Activated T-cell treated with anti-CD3 and anti-CD28 coated beads, Interleukin-2, amount 50 U/mL, for 24 hours (primary cell): ENCODE results near the gene SLC46A3.
"Not testable (repeated sequence)": the region's sequence is repeated elsewhere in the genome, so short reads cannot be mapped to it uniquely, and the experiment has no call there.

Experiments
- DNase-seq: peaks from one replicate; pipeline ENCODE4 v3.0.0-alpha.2; 2020
- H3K27ac Mint-ChIP-seq: 2 replicates; pipeline ENCODE4 v1.8.0; 2020; ENCODE audit warnings: mild to moderate bottlenecking, mixed read lengths
- H3K27me3 Mint-ChIP-seq: 2 replicates; pipeline ENCODE4 v1.8.0; 2020; ENCODE audit warnings: mixed read lengths
- H3K36me3 Mint-ChIP-seq: 2 replicates; pipeline ENCODE4 v1.8.0; 2020; ENCODE audit warnings: low read depth, mixed read lengths
- H3K4me1 Mint-ChIP-seq: 2 replicates; pipeline ENCODE4 v1.8.0; 2020; ENCODE audit warnings: low read depth, mixed read lengths
- H3K4me3 Mint-ChIP-seq: 2 replicates; pipeline ENCODE4 v1.8.0; 2020; ENCODE audit warnings: mild to moderate bottlenecking, moderate library complexity, mixed read lengths
- H3K9me3 Mint-ChIP-seq: 2 replicates; pipeline ENCODE4 v1.8.0; 2020; ENCODE audit warnings: mixed read lengths

The SLC46A3 gene

GRCh38 chr13:28743499-28744083, 24.8 kb upstream of the SLC46A3 start:
- Mint-ChIP-seq H3K27me3 (peaks cover 6% of the 10 kb centered on the region), H3K4me1 (no peaks in the 10 kb centered on the region), H3K27ac (no peak overlapping the region), H3K4me3 (no peak overlapping the region), H3K36me3 (no peaks in the 10 kb centered on the region), H3K9me3 (no peaks in the 10 kb centered on the region)
- no peak for DNase-seq

- H3K4me1 Mint-ChIP-seq = no peaks in the 10 kb centered on the region
- H3K27me3 Mint-ChIP-seq = peaks cover 6% of the 10 kb centered on the region
- H3K36me3 Mint-ChIP-seq = no peaks in the 10 kb centered on the region
- no peak overlapping the region for H3K27ac Mint-ChIP-seq
- no peak for DNase-seq
- no peak overlapping the region for H3K4me3 Mint-ChIP-seq
- no peaks in the 10 kb centered on the region for H3K9me3 Mint-ChIP-seq
These were observed 24.2 kb upstream of the SLC46A3 start for GRCh38 chr13:28743020-28743419.

GRCh38 chr13:28742445-28742844, 23.7 kb upstream of the SLC46A3 start:
- not testable (repeated sequence) for DNase-seq, H3K9me3 Mint-ChIP-seq, H3K27me3 Mint-ChIP-seq, H3K36me3 Mint-ChIP-seq, H3K4me1 Mint-ChIP-seq, H3K27ac Mint-ChIP-seq, H3K4me3 Mint-ChIP-seq

- Mint-ChIP-seq H3K27ac (no peak overlapping the region), H3K4me3 (no peak overlapping the region), H3K36me3 (no peaks in the 10 kb centered on the region), H3K4me1 (no peaks in the 10 kb centered on the region), H3K9me3 (no peaks in the 10 kb centered on the region), H3K27me3 (peaks cover 6% of the 10 kb centered on the region)
- DNase-seq = no peak
These were observed 22.3 kb upstream of the SLC46A3 start for GRCh38 chr13:28741084-28741491.

- Mint-ChIP-seq H3K27me3 (no peaks in the 10 kb centered on the region), H3K36me3 (no peaks in the 10 kb centered on the region), H3K4me1 (no peaks in the 10 kb centered on the region), H3K4me3 (no peak overlapping the region), H3K9me3 (no peaks in the 10 kb centered on the region), H3K27ac (no peak overlapping the region)
- DNase-seq = no peak
These were observed 20.6 kb upstream of the SLC46A3 start for GRCh38 chr13:28739376-28739775.

- DNase-seq = no peak
- no peaks in the 10 kb centered on the region for H3K27me3 Mint-ChIP-seq
- H3K4me3 Mint-ChIP-seq = no peak overlapping the region
- H3K4me1 Mint-ChIP-seq = no peaks in the 10 kb centered on the region
- H3K9me3 Mint-ChIP-seq = no peaks in the 10 kb centered on the region
- H3K36me3 Mint-ChIP-seq = no peaks in the 10 kb centered on the region
- no peak overlapping the region for H3K27ac Mint-ChIP-seq
These were observed 16.8 kb upstream of the SLC46A3 start for GRCh38 chr13:28735481-28736029.

- no peak overlapping the region for H3K4me3 Mint-ChIP-seq
- no peak for DNase-seq
- H3K9me3 Mint-ChIP-seq = no peaks in the 10 kb centered on the region
- H3K27me3 Mint-ChIP-seq = no peaks in the 10 kb centered on the region
- no peaks in the 10 kb centered on the region for H3K36me3 Mint-ChIP-seq
- no peaks in the 10 kb centered on the region for H3K4me1 Mint-ChIP-seq
- H3K27ac Mint-ChIP-seq = no peak overlapping the region
These were observed 16.1 kb upstream of the SLC46A3 start for GRCh38 chr13:28734906-28735305.

- no peaks in the 10 kb centered on the region for H3K9me3 Mint-ChIP-seq
- H3K4me3 Mint-ChIP-seq = no peak overlapping the region
- DNase-seq = no peak
- H3K4me1 Mint-ChIP-seq = no peaks in the 10 kb centered on the region
- peaks cover 15% of the 10 kb centered on the region for H3K27me3 Mint-ChIP-seq
- H3K36me3 Mint-ChIP-seq = no peaks in the 10 kb centered on the region
- H3K27ac Mint-ChIP-seq = no peak overlapping the region
These were observed 12.0 kb upstream of the SLC46A3 start for GRCh38 chr13:28730762-28731161.

- H3K9me3 Mint-ChIP-seq = no peaks in the 10 kb centered on the region
- DNase-seq = no peak
- no peak overlapping the region for H3K27ac Mint-ChIP-seq
- no peaks in the 10 kb centered on the region for H3K4me1 Mint-ChIP-seq
- peaks cover 15% of the 10 kb centered on the region for H3K27me3 Mint-ChIP-seq
- H3K36me3 Mint-ChIP-seq = no peaks in the 10 kb centered on the region
- H3K4me3 Mint-ChIP-seq = no peak overlapping the region
These were observed 10.8 kb upstream of the SLC46A3 start for GRCh38 chr13:28729541-28729940.

- H3K4me3 Mint-ChIP-seq = no peak overlapping the region
- H3K9me3 Mint-ChIP-seq = no peaks in the 10 kb centered on the region
- peaks cover 15% of the 10 kb centered on the region for H3K27me3 Mint-ChIP-seq
- no peaks in the 10 kb centered on the region for H3K36me3 Mint-ChIP-seq
- DNase-seq = no peak
- H3K27ac Mint-ChIP-seq = no peak overlapping the region
- H3K4me1 Mint-ChIP-seq = no peaks in the 10 kb centered on the region
These were observed 9.9 kb upstream of the SLC46A3 start for GRCh38 chr13:28728642-28729041.

GRCh38 chr13:28725046-28725610, 6.4 kb upstream of the SLC46A3 start:
- no peaks in the 10 kb centered on the region for H3K36me3 Mint-ChIP-seq
- DNase-seq = no peak
- no peak overlapping the region for H3K27ac Mint-ChIP-seq

GRCh38 chr13:28723806-28724205, 5.0 kb upstream of the SLC46A3 start:
- peaks cover 3% of the 10 kb centered on the region for H3K36me3 Mint-ChIP-seq
- H3K27ac Mint-ChIP-seq = no peak overlapping the region
- H3K4me1 Mint-ChIP-seq = peaks cover 10% of the 10 kb centered on the region
- no peak for DNase-seq
- H3K27me3 Mint-ChIP-seq = peaks cover 15% of the 10 kb centered on the region
- H3K4me3 Mint-ChIP-seq = no peak overlapping the region
- no peaks in the 10 kb centered on the region for H3K9me3 Mint-ChIP-seq

More at GRCh38 chr13:28725046-28725610, 6.4 kb upstream of the SLC46A3 start:
- H3K4me1 Mint-ChIP-seq = no peaks in the 10 kb centered on the region
- no peaks in the 10 kb centered on the region for H3K9me3 Mint-ChIP-seq
- H3K27me3 Mint-ChIP-seq = peaks cover 15% of the 10 kb centered on the region
- H3K4me3 Mint-ChIP-seq = no peak overlapping the region

GRCh38 chr13:28719227-28720055, 671 bp upstream of the SLC46A3 start:
- no peaks in the 10 kb centered on the region for H3K9me3 Mint-ChIP-seq
- peak overlapping the region; percentile 92 for H3K27ac Mint-ChIP-seq
- peaks cover 19% of the 10 kb centered on the region for H3K36me3 Mint-ChIP-seq
- H3K27me3 Mint-ChIP-seq = no peaks in the 10 kb centered on the region
- peaks cover 41% of the 10 kb centered on the region for H3K4me1 Mint-ChIP-seq
- no peak for DNase-seq
- peak overlapping the region; percentile 88 for H3K4me3 Mint-ChIP-seq

- H3K9me3 Mint-ChIP-seq = no peaks in the 10 kb centered on the region
- peak overlapping the region; percentile 92 for H3K27ac Mint-ChIP-seq
- peaks cover 22% of the 10 kb centered on the region for H3K36me3 Mint-ChIP-seq
- no peaks in the 10 kb centered on the region for H3K27me3 Mint-ChIP-seq
- no peak for DNase-seq
- H3K4me3 Mint-ChIP-seq = peak overlapping the region; percentile 88
- H3K4me1 Mint-ChIP-seq = peaks cover 41% of the 10 kb centered on the region
These were observed 601 bp downstream of the SLC46A3 start for GRCh38 chr13:28718196-28718542.

GRCh38 chr13:28717170-28717569, 1.6 kb downstream of the SLC46A3 start:
- Mint-ChIP-seq H3K9me3 (no peaks in the 10 kb centered on the region), H3K4me1 (peaks cover 41% of the 10 kb centered on the region), H3K4me3 (peak overlapping the region; percentile 30), H3K27ac (no peak overlapping the region), H3K27me3 (no peaks in the 10 kb centered on the region), H3K36me3 (peaks cover 30% of the 10 kb centered on the region)
- no peak for DNase-seq
